OCI-M2 (cell line): ENCODE results near the gene JPH2.

ENCODE experiments used
- DNase-seq: peaks from one replicate; lab custom pipeline; 2025; ENCODE audit not compliant: unreplicated experiment; lab: John Stamatoyannopoulos, UW

Gene JPH2

DNA sequence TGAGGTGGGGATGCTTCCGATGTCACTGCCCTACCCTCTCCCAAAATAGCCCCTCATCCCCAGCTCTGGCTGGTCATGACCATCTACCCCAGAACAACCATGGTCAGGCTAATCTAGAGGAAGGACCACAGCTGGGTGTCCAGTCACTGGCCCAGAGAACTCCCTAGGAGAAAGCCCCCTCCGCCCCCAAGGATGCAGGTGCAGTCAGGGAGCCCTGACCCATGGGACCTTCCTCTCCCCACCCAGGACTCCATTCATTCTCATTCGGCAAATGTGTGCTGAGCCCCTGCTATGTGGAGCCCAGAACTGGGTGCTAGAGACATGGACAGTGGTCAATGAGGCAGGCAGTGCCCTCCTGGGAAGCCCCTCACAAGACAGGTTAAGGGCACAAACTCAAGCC, 60.5 kb downstream of the JPH2 start:
- no peak for DNase-seq

DNA sequence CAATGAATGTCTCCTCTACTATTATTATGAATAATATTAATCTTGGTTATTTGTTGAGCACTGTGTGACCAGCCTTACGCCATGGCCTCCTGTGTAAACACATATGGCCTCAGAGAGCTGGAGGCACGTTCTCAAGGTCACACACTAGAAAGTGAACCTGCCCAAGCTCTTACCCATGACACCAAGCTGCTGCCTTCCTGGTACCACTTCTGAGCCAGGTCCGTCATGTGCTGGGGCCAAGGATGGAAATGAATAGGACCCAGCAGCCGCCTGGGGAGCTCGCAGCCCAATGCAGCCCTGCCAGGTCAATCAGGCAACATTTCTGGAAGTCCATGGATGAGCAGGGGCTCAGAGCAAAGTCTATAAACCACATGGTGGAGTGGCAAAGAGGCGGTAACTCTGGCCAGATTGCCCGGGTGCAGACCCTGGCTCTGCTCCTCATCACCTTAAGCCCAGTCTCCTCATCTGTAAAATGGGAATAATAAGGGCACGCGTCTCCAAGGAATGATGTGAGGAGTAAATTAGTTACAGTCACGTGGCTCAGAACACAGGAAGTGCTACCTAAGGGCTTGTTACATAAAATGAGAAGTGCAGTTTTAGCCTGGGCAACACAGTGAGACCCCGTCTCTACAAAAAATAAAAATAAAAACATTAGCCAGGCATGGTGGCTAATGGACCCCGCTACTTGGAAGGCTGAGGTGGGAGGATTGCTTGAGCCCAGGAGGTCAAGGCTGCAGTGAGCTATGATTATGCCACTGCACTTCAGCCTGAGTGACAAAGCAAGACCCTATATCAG, 61.5 kb downstream of the JPH2 start:
- DNase-seq: no peak

DNA sequence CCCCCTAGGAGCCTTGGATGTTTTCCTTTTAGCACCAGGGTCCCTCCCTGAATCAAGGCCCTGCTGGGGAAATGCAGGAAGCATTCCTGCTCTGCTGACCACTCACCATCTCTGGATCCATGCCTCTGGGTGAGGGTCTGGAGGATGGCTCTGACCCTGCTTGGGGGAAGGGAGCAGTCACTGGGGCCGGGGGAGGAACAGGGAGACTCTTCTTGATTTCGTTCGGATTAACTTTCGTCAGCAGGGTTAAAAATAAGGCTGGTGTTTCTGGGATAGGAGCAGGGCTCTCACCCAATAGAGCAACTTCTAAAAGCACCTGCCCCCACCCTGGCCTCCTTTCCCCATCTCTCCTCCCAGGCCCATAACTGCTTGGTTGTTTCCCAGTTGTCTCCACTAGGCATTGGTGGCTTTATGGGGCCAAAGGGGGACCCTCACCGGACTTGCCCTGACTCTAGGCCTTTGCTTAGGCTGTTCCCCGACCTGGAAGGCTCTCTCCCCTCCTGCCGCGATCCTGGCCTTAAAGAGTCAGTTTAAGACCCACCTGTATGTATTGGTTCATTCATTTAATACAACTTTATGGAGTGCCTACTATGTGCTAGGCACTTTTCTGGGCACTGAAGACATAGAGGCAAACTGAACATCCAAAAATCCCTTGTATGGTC, 63.0 kb downstream of the JPH2 start:
- no peak for DNase-seq

DNA sequence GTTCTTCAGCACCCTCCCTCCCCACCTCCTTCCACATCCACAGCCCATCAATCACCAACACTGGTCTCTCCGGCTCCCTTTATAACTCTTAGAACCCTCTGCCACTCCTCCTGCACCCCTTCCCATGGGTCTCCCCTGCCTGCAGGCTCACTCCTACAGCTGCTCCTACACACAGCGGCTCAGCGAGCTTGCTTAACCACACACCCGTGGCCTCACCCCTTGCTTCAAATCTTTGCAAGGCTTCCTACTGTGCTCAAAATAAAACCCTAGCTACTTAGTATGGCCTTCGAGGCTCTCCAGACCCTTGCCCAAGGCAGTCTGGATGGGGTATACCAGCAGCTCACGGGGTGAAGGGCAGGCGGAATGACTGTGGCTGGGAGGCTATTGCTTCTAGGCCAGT, 63.7 kb downstream of the JPH2 start:
- no peak for DNase-seq

DNA sequence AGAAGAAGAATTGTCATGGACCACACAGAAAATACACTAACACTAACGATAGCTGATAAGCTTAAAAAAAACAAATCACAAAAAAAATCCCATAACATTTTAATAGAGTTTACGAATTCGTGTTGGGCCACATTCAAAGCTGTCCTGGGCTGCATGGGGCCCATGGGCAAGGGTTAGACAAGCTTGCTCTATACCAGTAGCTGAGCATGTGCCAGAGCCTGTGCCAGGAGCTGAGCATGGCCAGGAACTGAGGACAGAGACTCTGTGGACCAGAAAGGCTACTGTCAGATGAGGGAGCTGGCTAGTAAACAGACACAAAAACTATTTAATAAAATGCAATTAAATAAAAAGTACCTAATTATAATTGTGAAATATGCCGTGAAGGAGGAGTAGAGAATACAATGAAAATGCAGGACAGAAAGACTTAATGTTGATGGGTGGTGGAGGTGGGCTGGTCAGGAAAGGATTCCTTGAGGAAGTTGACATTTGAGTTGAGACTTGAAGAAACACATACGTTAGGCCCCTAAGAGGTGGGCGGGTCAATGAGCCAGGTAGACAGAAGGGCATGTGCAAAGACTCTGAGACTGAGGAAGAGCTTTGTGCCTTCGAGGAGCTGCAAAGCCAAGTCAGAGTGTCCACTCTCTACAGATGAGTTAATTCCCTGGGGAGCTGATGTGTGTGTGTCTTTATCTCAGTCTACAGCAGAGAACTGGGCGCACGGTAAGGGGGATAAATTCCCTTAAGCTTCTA, 66.1 kb downstream of the JPH2 start:
- no peak for DNase-seq

DNA sequence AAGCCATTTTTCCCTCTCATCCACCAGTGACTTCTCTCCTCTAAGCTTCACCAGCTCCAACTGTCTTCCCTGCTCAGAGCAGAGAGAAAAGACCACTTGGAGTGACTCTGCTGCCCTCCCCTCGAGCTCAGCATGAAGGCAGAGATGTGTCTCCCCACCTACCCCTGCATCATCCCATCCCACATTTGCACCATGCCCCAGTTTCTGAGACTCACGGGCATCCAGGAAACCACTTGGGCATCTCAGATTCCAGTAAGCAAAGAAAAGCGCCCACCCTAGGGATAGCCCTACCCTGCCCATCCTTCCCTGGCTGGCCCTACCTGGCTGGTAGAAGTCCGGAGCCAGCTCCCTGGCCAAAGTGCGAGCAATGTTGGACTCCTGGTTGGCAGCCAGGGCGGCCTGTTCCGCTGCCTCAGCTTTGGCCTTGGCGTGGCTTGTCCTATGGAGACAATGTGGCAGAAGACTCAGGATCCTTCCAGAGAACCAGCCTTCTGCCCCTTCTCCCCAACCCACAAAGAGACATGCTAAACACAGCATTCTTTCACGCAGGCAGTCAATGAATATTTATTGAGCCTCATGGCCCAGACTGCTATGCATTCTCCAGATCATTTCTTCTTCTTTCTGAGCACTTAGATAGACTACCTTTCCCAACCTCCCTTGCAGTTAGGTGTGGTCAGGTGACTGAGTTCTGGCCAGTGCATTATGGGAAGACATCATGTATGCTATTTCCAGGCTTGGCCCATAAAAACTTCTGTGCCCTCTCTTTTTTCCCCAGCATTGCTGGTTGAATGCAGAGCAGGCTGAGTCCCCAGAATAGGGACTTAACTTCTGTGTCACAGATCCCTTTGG, 68.6 kb downstream of the JPH2 start:
- DNase-seq: no peak

DNA sequence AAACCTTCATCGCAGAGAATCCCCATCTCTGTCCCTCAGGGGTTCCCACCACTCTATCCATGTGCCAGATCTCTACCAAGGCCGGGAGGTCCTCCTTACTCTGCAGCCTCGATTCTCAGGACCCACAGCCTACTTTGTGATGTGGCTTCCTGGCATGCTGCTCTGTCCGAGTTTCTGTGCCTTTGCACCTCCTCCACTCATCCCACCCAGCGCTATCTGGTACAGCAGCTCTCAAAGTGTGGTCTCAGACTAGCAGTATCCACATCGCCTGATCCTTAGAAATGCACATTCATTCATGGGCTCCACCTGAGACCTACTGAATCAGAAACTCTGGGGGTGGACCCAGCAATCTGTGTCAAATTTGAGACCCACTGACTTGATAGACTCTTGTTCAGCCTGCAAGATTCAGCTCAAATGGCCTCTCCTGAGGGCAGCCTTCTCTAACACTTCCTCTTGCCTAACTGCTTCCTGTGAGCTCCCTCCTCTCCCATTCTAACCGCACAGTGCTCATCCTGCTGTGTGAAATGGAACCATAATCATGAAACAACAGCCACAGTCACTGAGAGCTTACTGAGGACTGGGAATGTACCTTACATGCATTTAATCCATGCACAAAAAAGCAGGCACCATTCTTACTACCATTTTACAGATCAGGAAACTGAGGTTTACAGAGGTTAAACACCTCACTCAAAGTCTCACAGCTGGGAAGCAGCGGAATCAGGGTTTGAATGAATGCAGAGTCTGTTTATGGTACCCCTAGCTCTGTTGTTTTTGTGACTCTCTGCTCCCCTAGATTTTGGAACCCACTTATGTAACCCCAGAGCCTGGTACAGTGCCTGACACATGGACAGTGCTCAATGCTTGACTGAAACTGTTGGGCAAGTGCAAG, 69.4 kb downstream of the JPH2 start:
- no peak for DNase-seq

DNA sequence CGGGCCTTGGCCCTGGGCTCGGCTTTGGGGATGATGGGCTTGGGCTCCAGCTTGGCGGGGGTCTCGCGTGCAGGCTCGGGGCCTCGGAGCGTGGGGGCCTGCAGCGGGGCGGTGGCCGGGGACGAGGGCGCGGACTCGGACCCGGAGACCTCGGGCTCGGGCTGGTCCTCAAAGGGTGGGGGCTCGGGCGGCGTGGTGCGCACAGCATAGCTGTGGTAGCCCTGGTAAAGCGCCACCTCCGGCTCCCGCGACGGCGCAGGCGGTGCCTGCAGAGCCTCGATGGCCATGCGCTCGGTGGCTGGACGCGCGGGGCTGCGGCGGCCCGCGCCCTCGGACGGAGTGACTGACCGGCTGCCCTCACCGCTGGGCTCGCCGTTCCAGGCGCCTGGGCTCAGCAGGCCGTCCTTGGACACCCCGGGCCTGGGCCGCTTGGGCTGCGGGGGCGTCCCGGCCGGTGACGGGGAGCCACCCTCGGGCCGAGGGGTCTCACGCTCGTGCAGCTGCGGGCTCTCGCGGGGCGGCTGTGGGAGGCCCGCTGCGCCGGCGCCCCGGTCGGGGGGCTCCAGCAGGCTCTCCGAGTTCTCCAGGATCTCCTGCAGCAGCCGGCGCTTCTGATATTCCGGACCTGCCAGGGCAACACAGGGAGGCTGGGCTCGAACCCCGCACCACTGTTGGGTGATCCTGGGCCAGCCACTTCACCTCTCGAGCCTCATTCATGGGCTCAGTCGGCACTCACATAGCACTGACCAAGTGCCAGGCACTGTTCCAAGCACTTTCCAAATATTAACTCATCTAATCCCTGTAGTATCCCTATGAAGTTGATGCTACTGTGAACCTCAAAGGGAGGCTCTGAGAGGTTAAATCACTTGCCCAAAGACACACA, 71.0 kb downstream of the JPH2 start:
- DNase-seq: no peak

DNA sequence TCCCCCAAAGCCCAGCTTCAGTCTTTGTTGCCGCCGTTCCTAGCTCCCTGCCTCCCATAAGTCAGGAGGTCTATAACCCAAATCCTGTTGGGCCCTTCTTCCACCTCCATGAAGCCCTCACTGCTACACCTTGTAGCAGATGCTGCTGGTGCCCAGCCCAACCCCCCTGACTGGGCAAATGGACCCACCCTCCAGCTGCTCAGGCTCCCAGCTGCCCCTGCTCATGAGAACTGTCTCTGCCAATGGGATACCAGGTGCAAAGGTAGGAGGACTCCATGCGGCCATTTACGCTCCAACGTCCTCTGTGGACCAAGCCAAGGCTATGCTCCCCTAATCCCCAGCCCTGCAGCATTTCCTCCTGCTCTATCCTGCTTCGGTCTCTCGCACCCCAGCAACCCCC, 71.8 kb downstream of the JPH2 start:
- no peak for DNase-seq

DNA sequence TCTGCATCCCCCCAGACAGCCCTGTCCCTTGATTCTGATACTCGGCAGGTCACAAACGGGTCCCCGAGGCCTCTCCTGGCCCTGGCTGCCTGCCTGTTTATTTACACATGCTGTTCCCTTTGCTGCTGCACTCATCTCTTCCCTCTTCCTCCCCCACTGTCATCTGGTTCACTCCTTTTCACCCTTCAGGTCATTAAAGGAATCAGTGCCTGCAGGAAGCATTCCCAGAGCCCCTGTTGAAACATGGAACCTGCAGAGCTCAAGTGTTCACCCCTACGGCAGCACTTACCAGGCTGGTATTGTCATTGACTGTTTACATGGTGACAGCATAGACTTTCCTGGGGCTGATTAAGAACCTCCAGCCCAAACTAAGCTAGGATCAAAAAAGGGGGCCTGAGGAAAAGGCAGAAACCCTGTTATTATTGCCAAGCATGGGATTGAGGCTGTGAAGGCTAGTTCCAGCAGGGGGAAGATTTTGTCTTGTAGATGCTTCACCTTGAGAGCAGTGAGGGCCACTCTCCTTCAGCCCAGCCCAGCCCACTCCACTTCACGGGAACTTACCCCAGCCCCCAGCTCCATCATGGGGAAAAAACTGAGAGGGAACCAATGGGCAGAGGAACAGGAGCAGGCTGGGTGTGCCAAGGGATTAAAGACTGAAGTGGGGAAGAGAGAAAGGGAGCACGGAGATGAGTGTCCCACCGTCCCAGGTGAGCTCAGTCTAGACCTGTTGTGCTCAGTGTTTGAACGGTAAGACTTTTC, 73.2 kb downstream of the JPH2 start:
- no peak for DNase-seq

DNA sequence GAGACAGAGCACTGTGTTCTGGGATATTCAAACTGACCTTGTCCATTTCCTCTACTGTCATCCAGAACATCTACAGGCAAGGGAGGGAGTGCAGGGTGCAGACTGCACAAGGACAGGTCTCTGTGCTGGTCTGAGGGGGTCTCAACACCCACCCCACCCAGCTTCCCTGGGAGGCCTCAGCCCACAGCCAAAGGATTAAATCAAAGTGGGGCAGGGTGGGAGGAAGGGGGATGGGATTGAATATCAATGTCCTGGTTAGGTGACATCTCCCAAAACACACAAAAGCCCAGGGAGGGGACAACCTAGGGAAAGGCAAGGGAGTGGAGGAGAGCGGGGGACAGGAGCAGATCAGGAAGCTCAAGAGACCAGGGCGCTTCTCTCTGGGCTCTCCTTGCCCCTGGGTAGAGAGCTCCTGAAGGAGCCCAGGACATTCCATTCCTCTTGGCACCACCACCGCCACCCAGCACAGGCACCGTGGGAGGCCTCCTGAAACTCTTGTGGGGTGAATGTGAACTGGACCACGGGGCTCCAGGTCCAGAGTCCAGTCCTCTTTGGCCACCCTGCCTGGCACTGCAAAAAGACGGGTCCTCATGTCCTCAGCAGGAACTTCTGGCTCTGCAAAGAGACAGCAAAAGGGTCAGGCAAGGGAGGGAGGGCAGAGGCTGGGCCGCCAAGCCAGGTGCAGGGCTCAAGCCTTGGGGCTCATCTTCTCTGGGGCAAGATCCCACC, 73.9 kb downstream of the JPH2 start:
- DNase-seq: no peak

DNA sequence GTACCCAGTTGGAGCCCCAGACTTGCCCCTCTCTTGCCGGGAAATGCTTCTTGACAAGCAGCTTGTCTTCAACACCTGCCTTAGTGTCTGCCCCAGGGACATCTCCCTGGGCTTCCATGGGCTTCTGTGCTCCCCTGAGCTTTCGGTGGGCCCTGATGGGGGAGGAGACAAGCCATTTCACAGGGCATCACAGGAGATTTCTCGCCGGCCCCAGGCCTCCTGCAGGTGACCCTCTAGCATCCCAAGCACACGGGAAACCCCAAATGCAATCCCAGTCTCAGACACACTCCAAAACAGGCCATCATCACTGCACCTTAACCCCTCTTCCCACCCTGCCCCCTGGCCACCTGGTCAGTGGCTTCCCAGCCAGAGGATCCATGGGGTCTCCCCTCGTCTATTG, 74.5 kb downstream of the JPH2 start:
- no peak for DNase-seq

DNA sequence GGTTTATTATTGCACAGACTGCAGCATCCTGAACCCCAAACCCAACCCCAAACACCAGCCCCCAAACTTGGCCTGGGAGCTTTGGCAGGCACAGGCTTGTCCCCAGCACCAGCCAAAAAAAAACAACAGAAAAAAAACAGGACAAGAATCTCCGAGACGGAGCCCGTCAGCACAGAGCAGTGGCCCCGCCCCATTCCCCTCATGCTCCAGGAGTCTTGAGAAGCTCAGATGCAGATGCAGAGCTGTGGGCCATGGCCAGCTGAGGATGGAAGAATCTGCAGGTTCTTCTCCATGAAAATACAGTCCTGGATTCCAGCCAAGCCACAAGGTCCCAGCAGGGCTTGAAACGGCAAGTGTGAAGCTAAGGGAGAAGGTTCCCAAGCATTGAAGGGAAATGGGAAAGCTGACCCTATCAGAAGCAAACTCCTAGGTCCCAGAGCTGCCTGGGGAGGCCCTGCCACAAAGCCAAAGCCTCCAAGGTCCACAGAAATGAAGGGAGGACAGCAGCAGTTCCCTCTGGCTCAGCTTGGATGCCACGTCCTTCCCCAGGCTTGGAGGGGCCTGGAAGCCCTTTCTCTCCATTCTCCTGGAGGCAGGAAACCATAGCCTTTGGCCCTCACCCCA, 75.2 kb downstream of the JPH2 start:
- DNase-seq: no peak

DNA sequence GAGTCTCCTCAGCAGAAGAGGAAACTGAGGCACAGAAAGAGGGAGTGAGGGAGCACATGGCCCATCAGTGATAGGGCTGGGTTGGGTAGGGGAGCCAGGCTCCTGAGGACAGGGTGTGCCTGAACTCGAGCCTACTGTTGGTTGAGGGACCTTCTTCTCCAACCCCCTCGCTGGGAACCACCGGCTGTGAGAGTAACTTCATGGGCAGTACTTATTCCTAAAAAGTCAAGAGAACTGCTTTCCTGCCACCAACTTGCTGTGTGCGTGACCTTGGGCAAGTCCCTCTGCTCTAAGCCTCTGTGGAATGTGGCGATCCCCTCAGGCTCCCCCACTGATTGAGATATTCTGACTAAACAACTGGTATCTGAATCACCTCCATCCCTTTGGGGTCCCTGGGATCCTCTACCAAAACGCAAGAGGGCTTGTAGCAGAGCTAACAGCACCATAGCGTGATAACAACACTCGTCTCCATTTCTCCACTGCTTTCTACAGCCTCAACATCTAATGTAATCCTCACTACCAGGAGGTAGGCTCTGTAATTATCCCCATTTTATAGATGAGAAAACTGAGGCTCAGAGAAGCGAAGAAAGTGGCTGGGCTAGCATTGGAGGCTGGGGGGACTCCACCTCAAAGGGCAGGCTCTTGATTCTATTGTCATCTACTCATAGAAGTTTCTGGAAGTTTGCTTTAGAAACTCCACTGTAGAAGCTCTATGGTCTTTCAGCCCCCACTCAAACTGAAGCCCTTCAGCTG, 76.0 kb downstream of the JPH2 start:
- DNase-seq: no peak

DNA sequence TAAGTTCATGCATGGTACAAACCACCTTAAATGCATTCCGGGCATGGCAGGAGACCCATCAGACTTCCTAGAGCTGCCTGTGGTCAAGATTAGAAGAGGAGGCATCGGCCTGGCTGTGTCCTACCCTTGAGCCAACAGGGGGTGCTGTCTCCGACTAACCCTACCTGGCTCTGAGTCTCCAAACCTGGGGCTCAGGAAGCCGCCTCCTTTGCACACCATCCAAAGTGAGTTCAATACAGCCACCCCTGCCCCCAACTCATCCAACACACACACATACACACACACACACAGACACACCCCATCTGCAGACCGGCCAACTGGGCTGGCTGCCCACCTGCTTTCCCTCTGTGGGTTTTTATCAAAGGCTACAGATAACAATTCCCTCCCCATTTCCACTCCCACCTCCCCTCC, 77.0 kb downstream of the JPH2 start:
- no peak for DNase-seq

DNA sequence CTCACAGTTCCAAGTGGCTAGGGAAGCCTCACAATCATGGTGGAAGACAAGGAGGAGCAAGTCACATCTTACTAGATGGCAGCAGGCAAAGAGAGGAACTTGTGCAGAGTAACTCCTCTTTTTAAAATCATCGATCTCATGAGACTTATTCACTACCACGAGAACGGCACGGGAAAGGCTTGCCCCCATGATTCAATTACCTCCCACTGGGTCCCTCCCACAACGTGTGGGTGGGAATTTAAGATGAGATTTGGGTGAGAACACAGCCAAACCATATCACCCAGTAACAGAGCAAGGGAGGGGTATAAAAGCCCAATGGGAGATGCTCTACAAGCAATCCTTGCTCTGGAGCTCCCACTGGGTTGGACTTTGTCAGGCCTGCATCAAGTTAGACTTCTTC, 80.4 kb downstream of the JPH2 start:
- DNase-seq: no peak
